ENCODE data around the gene STARD7. TPM values are rescaled to one million over a fixed set of nuclear protein-coding genes. Genes with fewer than 3 reads are reported as not detected.

Gene STARD7
- total and polyA plus RNA-seq, 2 of the 13 experiments (the other 11 are each of a cell fraction or from before 2014, with no cell fraction given), result 88.2 to 300 TPM

GRCh38 chr2:96251721-96252292, 43.2 kb upstream of the STARD7 start (continued):
- no peak for TF ChIP-seq PBX3 (CRISPR knock-in tag; IDR thresholded peaks at IDR 0.05; ENCODE audit: borderline replicate concordance)
- TF ChIP-seq ZNF766 (CRISPR knock-in tag; IDR thresholded peaks at IDR 0.05; ENCODE audit: borderline replicate concordance), result no peak
- 0 out of 2 replicates have a peak, but pooled peaks have one; percentile 28 for TF ChIP-seq SIX4 (CRISPR knock-in tag; IDR thresholded peaks at IDR 0.05)
- TF ChIP-seq ATF2 (CRISPR knock-in tag; IDR thresholded peaks at IDR 0.05), result peak; percentile 41; the same call in 1 of the 2 replicates
- TF ChIP-seq ZNF224 (CRISPR knock-in tag; IDR thresholded peaks at IDR 0.05), result no peak
- TF ChIP-seq HIVEP1 (CRISPR knock-in tag; IDR thresholded peaks at IDR 0.05), result peak; percentile 69
- no peak for TF ChIP-seq ZNF136 (CRISPR knock-in tag; IDR thresholded peaks at IDR 0.05; ENCODE audit: low read depth)
- peak; percentile 50 for TF ChIP-seq ZNF687 (CRISPR knock-in tag; IDR thresholded peaks at IDR 0.05)
- 0 out of 2 replicates have a peak, but pooled peaks have one; percentile 62 for TF ChIP-seq MEF2D (CRISPR knock-in tag; IDR thresholded peaks at IDR 0.05)
- TF ChIP-seq ZNF607 (CRISPR knock-in tag; IDR thresholded peaks at IDR 0.05; ENCODE audit: borderline replicate concordance), result peak; percentile 62; the same call in 1 of the 2 replicates
- no peak for TF ChIP-seq ZNF737 (CRISPR knock-in tag; IDR thresholded peaks at IDR 0.05; ENCODE audit: borderline replicate concordance)
- 0 out of 4 replicates have a peak, but pooled peaks of 1 of the 2 experiments have one; percentile 17 for TF ChIP-seq POLR2A (IDR thresholded peaks at IDR 0.05; ENCODE audit: insufficient read depth in 1 of 2, low read depth in 2 of 2, low read length in 2 of 2)
- TF ChIP-seq MYC (CRISPR knock-in tag; IDR thresholded peaks at IDR 0.05; ENCODE audit: borderline replicate concordance), result peak; percentile 23; the same call in 1 of the 2 replicates
- TF ChIP-seq ELK4 (CRISPR knock-in tag; IDR thresholded peaks at IDR 0.05; ENCODE audit: borderline replicate concordance), result no peak
- TF ChIP-seq ZNF749 (CRISPR knock-in tag; IDR thresholded peaks at IDR 0.05; ENCODE audit: borderline replicate concordance), result no peak
- peak; percentile 47; the same call in 1 of the 2 replicates for TF ChIP-seq ZNF335 (CRISPR knock-in tag; IDR thresholded peaks at IDR 0.05)
- no peak for TF ChIP-seq SP1 (IDR thresholded peaks at IDR 0.05)
- TF ChIP-seq SP1 (CRISPR knock-in tag; IDR thresholded peaks at IDR 0.05), result peak; percentile 65
- no peak for TF ChIP-seq SCMH1 (CRISPR knock-in tag; IDR thresholded peaks at IDR 0.05; ENCODE audit: borderline replicate concordance)
- peak; percentile 87 for TF ChIP-seq THAP11 (CRISPR knock-in tag; IDR thresholded peaks at IDR 0.05)
- peak; percentile 65; the same call in 1 of the 2 replicates for TF ChIP-seq KMT2B (CRISPR knock-in tag; IDR thresholded peaks at IDR 0.05)
- peak; percentile 26; the same call in 1 of the 2 replicates for TF ChIP-seq SP4 (CRISPR knock-in tag; IDR thresholded peaks at IDR 0.05)
- TF ChIP-seq PPARG (CRISPR knock-in tag; conservative IDR thresholded peaks at IDR 0.05), result peak; percentile 56; the same call in 1 of the 2 replicates
